Astrocyte (in vitro differentiated cells and primary cell): ENCODE results near the gene ADARB2. TPM values are rescaled to one million over a fixed set of nuclear protein-coding genes. Genes with fewer than 3 reads are reported as not detected.
"Not testable (repeated sequence)": the region's sequence is repeated elsewhere in the genome, so short reads cannot be mapped to it uniquely, and the experiment has no call there.

Source experiments
- DNase-seq: peaks from one replicate; pipeline ENCODE4 v3.0.0-alpha.2; 2010; ENCODE audit warnings: low read depth
- FAIRE-seq: peaks from 2 replicates; lab custom pipeline; 2011; peaks lifted over from hg19 to GRCh38; lab: Jason Lieb, UNC
- H2AFZ ChIP-seq: 2 replicates; pipeline ENCODE4 v1.6.0; 2012; ENCODE audit warnings: low read depth, low read length, inconsistent platforms
- H3K27ac ChIP-seq: 2 replicates; pipeline ENCODE4 v1.5.1; 2011; ENCODE audit warnings: low read depth, low read length, inconsistent platforms
- H3K27me3 ChIP-seq: 2 replicates; pipeline ENCODE4 v1.6.0; 2011; ENCODE audit warnings: low read length, inconsistent platforms; ENCODE audit not compliant: insufficient read depth
- H3K36me3 ChIP-seq: 2 replicates; pipeline ENCODE4 v1.5.1; 2011; ENCODE audit warnings: low read length, inconsistent platforms; ENCODE audit not compliant: insufficient read depth
- H3K4me1 ChIP-seq: 2 replicates; pipeline ENCODE4 v1.5.1; 2011; ENCODE audit warnings: low read length, inconsistent platforms; ENCODE audit not compliant: insufficient read depth
- H3K4me2 ChIP-seq: 2 replicates; pipeline ENCODE4 v1.6.0; 2012; ENCODE audit warnings: low read length, inconsistent platforms
- H3K4me3 ChIP-seq: 2 replicates; pipeline ENCODE4 v1.5.1; 2011; ENCODE audit warnings: low read depth, mild to moderate bottlenecking, low read length, inconsistent platforms; ENCODE audit not compliant: insufficient read depth
- H3K79me2 ChIP-seq: 2 replicates; pipeline ENCODE4 v1.6.0; 2012; ENCODE audit warnings: mild to moderate bottlenecking, low read length, inconsistent platforms; ENCODE audit not compliant: insufficient read depth
- H3K9ac ChIP-seq: 2 replicates; pipeline ENCODE4 v1.6.0; 2012; ENCODE audit warnings: mild to moderate bottlenecking, low read length, inconsistent platforms
- H3K9me3 ChIP-seq: 2 replicates; pipeline ENCODE4 v1.5.1; 2012; ENCODE audit warnings: low read depth, mild to moderate bottlenecking, low read length, inconsistent platforms; ENCODE audit not compliant: insufficient read depth
- H4K20me1 ChIP-seq: 2 replicates; pipeline ENCODE4 v1.6.0; 2012; ENCODE audit warnings: low read length, inconsistent platforms; ENCODE audit not compliant: insufficient read depth
- H3K27ac Mint-ChIP-seq: one replicate; pipeline ENCODE4 v1.8.0; 2021; ENCODE audit warnings: mild to moderate bottlenecking, mixed read lengths; ENCODE audit not compliant: unreplicated experiment
- H3K27me3 Mint-ChIP-seq: one replicate; pipeline ENCODE4 v1.8.0; 2021; ENCODE audit warnings: low read depth, mixed read lengths; ENCODE audit not compliant: unreplicated experiment
- H3K36me3 Mint-ChIP-seq: one replicate; pipeline ENCODE4 v1.8.0; 2021; ENCODE audit warnings: low read depth, mixed read lengths; ENCODE audit not compliant: unreplicated experiment
- H3K4me1 Mint-ChIP-seq: one replicate; pipeline ENCODE4 v1.8.0; 2021; ENCODE audit warnings: low read depth, mixed read lengths; ENCODE audit not compliant: unreplicated experiment
- H3K4me3 Mint-ChIP-seq: one replicate; pipeline ENCODE4 v1.8.0; 2021; ENCODE audit warnings: mild to moderate bottlenecking, moderate library complexity, mixed read lengths; ENCODE audit not compliant: unreplicated experiment
- H3K9me3 Mint-ChIP-seq: one replicate; pipeline ENCODE4 v1.8.0; 2021; ENCODE audit warnings: mild to moderate bottlenecking, mixed read lengths; ENCODE audit not compliant: unreplicated experiment
- CTCF ChIP-seq: IDR thresholded peaks from 2 replicates; pipeline ENCODE4 v1.5.1; 2011; ENCODE audit warnings: low read depth, mild to moderate bottlenecking, inconsistent platforms, low read length, moderate library complexity; ENCODE audit not compliant: insufficient read depth
- EZH2 ChIP-seq: IDR thresholded peaks from 2 replicates; pipeline ENCODE4 v1.6.1; 2012; ENCODE audit warnings: mild to moderate bottlenecking, low read length, inconsistent platforms; ENCODE audit not compliant: insufficient read depth
- total RNA-seq: library from RNA; stranded (reverse); gene quantifications from 2 replicates; pipeline ENCODE4 v1.2.1, GENCODE V29; 2021

Gene ADARB2
- total RNA-seq, 1 donor from 2014 or later, result 0.18 TPM

- no peak for FAIRE-seq
- H3K9me3 ChIP-seq, result no peaks in the 10 kb centered on the region
Observed at GRCh38 chr10:1343176-1343575, 394.1 kb downstream of the ADARB2 start.

GRCh38 chr10:1341052-1341451 is 396.3 kb downstream of the ADARB2 start:
- H3K79me2 ChIP-seq, H3K4me1 Mint-ChIP-seq, H3K36me3 Mint-ChIP-seq, H3K9me3 ChIP-seq, H3K4me1 ChIP-seq, H3K36me3 ChIP-seq, H3K4me3 Mint-ChIP-seq, H4K20me1 ChIP-seq, H3K27me3 ChIP-seq, H2AFZ ChIP-seq, H3K9me3 Mint-ChIP-seq, H3K27ac ChIP-seq, H3K9ac ChIP-seq, FAIRE-seq, DNase-seq, H3K4me3 ChIP-seq, H3K4me2 ChIP-seq, H3K27ac Mint-ChIP-seq: not testable (repeated sequence)
- peaks cover 35% of the 10 kb centered on the region for H3K27me3 Mint-ChIP-seq

More at GRCh38 chr10:1343176-1343575, 394.1 kb downstream of the ADARB2 start:
- H3K79me2 ChIP-seq, result no peaks in the 10 kb centered on the region
- H2AFZ ChIP-seq, result no peak overlapping the region
- H3K9me3 Mint-ChIP-seq, result peaks cover 5% of the 10 kb centered on the region
- H3K27me3 ChIP-seq, result no peaks in the 10 kb centered on the region
- no peaks in the 10 kb centered on the region for H3K36me3 Mint-ChIP-seq
- H3K27ac Mint-ChIP-seq, result no peak overlapping the region
- DNase-seq, result no peak
- H3K9ac ChIP-seq, result no peak overlapping the region
- H3K4me3 Mint-ChIP-seq, result no peak overlapping the region
- H3K36me3 ChIP-seq, result no peaks in the 10 kb centered on the region
- peaks cover 38% of the 10 kb centered on the region for H3K27me3 Mint-ChIP-seq
- H3K4me3 ChIP-seq, result no peak overlapping the region
- no peak overlapping the region for H3K27ac ChIP-seq
- H4K20me1 ChIP-seq, result no peaks in the 10 kb centered on the region
- TF ChIP-seq CTCF, result no peak
- TF ChIP-seq EZH2, result no peak
- no peak overlapping the region for H3K4me2 ChIP-seq
- no peaks in the 10 kb centered on the region for H3K4me1 ChIP-seq
- H3K4me1 Mint-ChIP-seq, result peaks cover 11% of the 10 kb centered on the region

GRCh38 chr10:1339396-1339795 is 397.9 kb downstream of the ADARB2 start:
- H3K36me3 ChIP-seq, result no peaks in the 10 kb centered on the region
- DNase-seq, result no peak
- H3K9me3 Mint-ChIP-seq, result peaks cover 5% of the 10 kb centered on the region
- H3K9me3 ChIP-seq, result no peaks in the 10 kb centered on the region
- H3K27me3 ChIP-seq, result no peaks in the 10 kb centered on the region
- H3K27ac Mint-ChIP-seq, result no peak overlapping the region
- no peak overlapping the region for H3K27ac ChIP-seq
- no peak overlapping the region for H3K9ac ChIP-seq
- H3K27me3 Mint-ChIP-seq, result peaks cover 36% of the 10 kb centered on the region
- H3K79me2 ChIP-seq, result no peaks in the 10 kb centered on the region
- peaks cover 5% of the 10 kb centered on the region for H3K4me1 Mint-ChIP-seq
- no peaks in the 10 kb centered on the region for H4K20me1 ChIP-seq
- FAIRE-seq, result no peak
- H2AFZ ChIP-seq, result no peak overlapping the region
- no peaks in the 10 kb centered on the region for H3K4me1 ChIP-seq
- no peak overlapping the region for H3K4me3 ChIP-seq
- H3K36me3 Mint-ChIP-seq, result no peaks in the 10 kb centered on the region
- TF ChIP-seq EZH2 (no peak), CTCF (no peak)
- H3K4me2 ChIP-seq, result no peak overlapping the region
- no peak overlapping the region for H3K4me3 Mint-ChIP-seq
